Activated naive CD8-positive, alpha-beta T cell treated with anti-CD3 and anti-CD28 coated beads, Interleukin-2, amount 10 ng/mL, durations not matched to agents 7 days and 5 days (primary cell): ENCODE results near the gene ATP5PD. TPM values are rescaled to one million over a fixed set of nuclear protein-coding genes. Genes with fewer than 3 reads are reported as not detected.
"Not testable (repeated sequence)": the region's sequence is repeated elsewhere in the genome, so short reads cannot be mapped to it uniquely, and the experiment has no call there.

Experiments
- ATAC-seq: fragments of 150-1000 bp; cut with Tn5 transposase; one replicate; pipeline ENCODE4 v1.10.0; 2021; ENCODE audit warnings: low read depth, moderate library complexity
- POLR2A ChIA-PET: fragments of 350-600 bp; sonication (Branson Sonifier 250); formaldehyde crosslinking; loops from one replicate; lab custom pipeline; 2021; ENCODE audit warnings: antibody characterized with exemption; lab: Charles Lee
- DNase-seq: peaks from one replicate; pipeline ENCODE4 v3.0.0; 2021
- H3K27ac Mint-ChIP-seq: one replicate; pipeline ENCODE4 v1.8.0; 2022; ENCODE audit warnings: mild to moderate bottlenecking, mixed read lengths
- H3K27me3 Mint-ChIP-seq: one replicate; pipeline ENCODE4 v1.8.0; 2022; ENCODE audit warnings: mild to moderate bottlenecking, moderate library complexity, mixed read lengths
- H3K36me3 Mint-ChIP-seq: one replicate; pipeline ENCODE4 v1.8.0; 2021; ENCODE audit warnings: mild to moderate bottlenecking, mixed read lengths
- H3K4me1 Mint-ChIP-seq: one replicate; pipeline ENCODE4 v1.8.0; 2021; ENCODE audit warnings: mixed read lengths
- H3K4me3 Mint-ChIP-seq: one replicate; pipeline ENCODE4 v1.8.0; 2022; ENCODE audit warnings: mild to moderate bottlenecking, moderate library complexity, mixed read lengths
- H3K9me3 Mint-ChIP-seq: one replicate; pipeline ENCODE4 v1.8.0; 2021; ENCODE audit warnings: mixed read lengths
- total RNA-seq, 2 experiments: library from RNA; stranded (reverse); gene quantifications; one replicate each; pipeline ENCODE4 v1.2.3, GENCODE V29; 2021

The ATP5PD gene
- total RNA-seq, 2 experiments from 2014 or later = 196 to 199 TPM

GRCh38 chr17:75071478-75072271 lies 24.9 kb upstream of the ATP5PD start:
- ATAC-seq, H3K36me3 Mint-ChIP-seq, H3K9me3 Mint-ChIP-seq, DNase-seq, H3K27me3 Mint-ChIP-seq, H3K27ac Mint-ChIP-seq, POLR2A ChIA-PET, H3K4me3 Mint-ChIP-seq: not testable (repeated sequence)
- peaks cover 11% of the 10 kb centered on the region for H3K4me1 Mint-ChIP-seq

- Mint-ChIP-seq H3K27me3 (no peaks in the 10 kb centered on the region), H3K27ac (no peak overlapping the region), H3K9me3 (no peaks in the 10 kb centered on the region), H3K4me3 (no peak overlapping the region), H3K36me3 (peaks cover 2% of the 10 kb centered on the region), H3K4me1 (peaks cover 21% of the 10 kb centered on the region)
- POLR2A ChIA-PET = interaction anchor here (0.7 kb wide), 1 partner anchor 44 kb away, joined by 3 read pairs; no protein-coding TSS in a partner anchor
- no peak for DNase-seq
- peak; percentile 34 for ATAC-seq
These were observed 23.0 kb upstream of the ATP5PD start for GRCh38 chr17:75069783-75070182.

GRCh38 chr17:75068750-75069149 lies 22.0 kb upstream of the ATP5PD start:
- DNase-seq (no peak), ATAC-seq (no peak)
- peak overlapping the region; percentile 73 for H3K27ac Mint-ChIP-seq
- no peaks in the 10 kb centered on the region for H3K9me3 Mint-ChIP-seq
- no peak overlapping the region for H3K4me3 Mint-ChIP-seq
- peaks cover 2% of the 10 kb centered on the region for H3K36me3 Mint-ChIP-seq
- no peaks in the 10 kb centered on the region for H3K27me3 Mint-ChIP-seq
- H3K4me1 Mint-ChIP-seq = peaks cover 21% of the 10 kb centered on the region
- POLR2A ChIA-PET = interaction anchor here (0.7 to 2.7 kb wide), 3 partner anchors 19 to 107 kb away, joined by 3 to 9 read pairs (median 5); partner anchors contain the start of genes MRPL58 and SLC16A5

GRCh38 chr17:75067856-75068255 lies 21.1 kb upstream of the ATP5PD start:
- H3K9me3 Mint-ChIP-seq = no peaks in the 10 kb centered on the region
- peak; percentile 88 for ATAC-seq
- H3K4me1 Mint-ChIP-seq = peaks cover 21% of the 10 kb centered on the region
- peak overlapping the region; percentile 91 for H3K27ac Mint-ChIP-seq
- POLR2A ChIA-PET = interaction anchor here (0.6 to 2.7 kb wide), 8 partner anchors 14 to 87 kb away, joined by 3 to 9 read pairs (median 4); partner anchors contain the start of genes ATP5PD, KCTD2, MRPL58 and SLC16A5
- H3K27me3 Mint-ChIP-seq = no peaks in the 10 kb centered on the region
- peak; percentile 45 for DNase-seq
- H3K36me3 Mint-ChIP-seq = peaks cover 2% of the 10 kb centered on the region
- H3K4me3 Mint-ChIP-seq = peak overlapping the region; percentile 65

- DNase-seq (no peak), ATAC-seq (no peak)
- Mint-ChIP-seq H3K27ac (peak overlapping the region; percentile 70), H3K36me3 (peaks cover 4% of the 10 kb centered on the region), H3K4me3 (no peak overlapping the region), H3K27me3 (no peaks in the 10 kb centered on the region), H3K4me1 (peaks cover 26% of the 10 kb centered on the region), H3K9me3 (no peaks in the 10 kb centered on the region)
- POLR2A ChIA-PET = no interaction called here
These were observed 18.9 kb upstream of the ATP5PD start for GRCh38 chr17:75065562-75066151.

- H3K36me3 Mint-ChIP-seq = peaks cover 4% of the 10 kb centered on the region
- no peak overlapping the region for H3K4me3 Mint-ChIP-seq
- H3K27me3 Mint-ChIP-seq = no peaks in the 10 kb centered on the region
- no peaks in the 10 kb centered on the region for H3K9me3 Mint-ChIP-seq
- peaks cover 26% of the 10 kb centered on the region for H3K4me1 Mint-ChIP-seq
- POLR2A ChIA-PET = no interaction called here
- no peak overlapping the region for H3K27ac Mint-ChIP-seq
- no peak for DNase-seq
- ATAC-seq = no peak
These were observed 18.2 kb upstream of the ATP5PD start for GRCh38 chr17:75064867-75065561.

- peaks cover 4% of the 10 kb centered on the region for H3K36me3 Mint-ChIP-seq
- peaks cover 30% of the 10 kb centered on the region for H3K4me1 Mint-ChIP-seq
- POLR2A ChIA-PET = no interaction called here
- no peaks in the 10 kb centered on the region for H3K9me3 Mint-ChIP-seq
- H3K27me3 Mint-ChIP-seq = no peaks in the 10 kb centered on the region
- ATAC-seq (no peak), DNase-seq (no peak)
- no peak overlapping the region for H3K4me3 Mint-ChIP-seq
- H3K27ac Mint-ChIP-seq = no peak overlapping the region
These were observed 17.7 kb upstream of the ATP5PD start for GRCh38 chr17:75064460-75064859.

GRCh38 chr17:75064040-75064439 lies 17.3 kb upstream of the ATP5PD start:
- ATAC-seq (no peak), DNase-seq (no peak)
- Mint-ChIP-seq H3K9me3 (no peaks in the 10 kb centered on the region), H3K36me3 (peaks cover 4% of the 10 kb centered on the region), H3K4me3 (no peak overlapping the region), H3K27ac (no peak overlapping the region), H3K27me3 (no peaks in the 10 kb centered on the region), H3K4me1 (peaks cover 32% of the 10 kb centered on the region)
- POLR2A ChIA-PET = no interaction called here

GRCh38 chr17:75063626-75064025 lies 16.9 kb upstream of the ATP5PD start:
- Mint-ChIP-seq H3K27ac (no peak overlapping the region), H3K27me3 (no peaks in the 10 kb centered on the region), H3K36me3 (peaks cover 4% of the 10 kb centered on the region), H3K4me1 (peaks cover 29% of the 10 kb centered on the region), H3K4me3 (no peak overlapping the region), H3K9me3 (no peaks in the 10 kb centered on the region)
- ATAC-seq = no peak
- DNase-seq = no peak
- POLR2A ChIA-PET = interaction anchor here (1.0 to 3.0 kb wide), 2 partner anchors 16 to 51 kb away, joined by 4 to 8 read pairs; partner anchors contain the start of genes ATP5PD and KCTD2

GRCh38 chr17:75063201-75063600 lies 16.4 kb upstream of the ATP5PD start:
- no peaks in the 10 kb centered on the region for H3K27me3 Mint-ChIP-seq
- no peak overlapping the region for H3K4me3 Mint-ChIP-seq
- peaks cover 28% of the 10 kb centered on the region for H3K4me1 Mint-ChIP-seq
- peaks cover 4% of the 10 kb centered on the region for H3K36me3 Mint-ChIP-seq
- no peaks in the 10 kb centered on the region for H3K9me3 Mint-ChIP-seq
- DNase-seq (no peak), ATAC-seq (no peak)
- POLR2A ChIA-PET = interaction anchor here (1.0 to 3.0 kb wide), 2 partner anchors 16 to 51 kb away, joined by 4 to 8 read pairs; partner anchors contain the start of genes ATP5PD and KCTD2
- no peak overlapping the region for H3K27ac Mint-ChIP-seq

- Mint-ChIP-seq H3K9me3 (no peaks in the 10 kb centered on the region), H3K4me1 (peaks cover 21% of the 10 kb centered on the region), H3K36me3 (peaks cover 5% of the 10 kb centered on the region), H3K27me3 (no peaks in the 10 kb centered on the region), H3K4me3 (no peak overlapping the region), H3K27ac (no peak overlapping the region)
- DNase-seq (no peak), ATAC-seq (no peak)
- POLR2A ChIA-PET = interaction anchor here (3.0 kb wide), 1 partner anchor 14 kb away, joined by 8 read pairs; the partner anchor contains the start of genes ATP5PD and KCTD2
These were observed 14.8 kb upstream of the ATP5PD start for GRCh38 chr17:75061618-75062017.

GRCh38 chr17:75061055-75061438 lies 14.3 kb upstream of the ATP5PD start:
- H3K4me3 Mint-ChIP-seq = no peak overlapping the region
- POLR2A ChIA-PET = interaction anchor here (1.0 to 3.0 kb wide), 2 partner anchors 14 to 27 kb away, joined by 3 to 8 read pairs; partner anchors contain the start of genes ATP5PD, KCTD2 and SLC16A5
- no peak for ATAC-seq
- H3K27me3 Mint-ChIP-seq = no peaks in the 10 kb centered on the region
- H3K27ac Mint-ChIP-seq = no peak overlapping the region
- DNase-seq = no peak
- H3K4me1 Mint-ChIP-seq = peaks cover 18% of the 10 kb centered on the region
- no peaks in the 10 kb centered on the region for H3K9me3 Mint-ChIP-seq
- peaks cover 9% of the 10 kb centered on the region for H3K36me3 Mint-ChIP-seq
